Measurements from ENCODE around the gene UGCG. TPM values are rescaled to one million over a fixed set of nuclear protein-coding genes. Genes with fewer than 3 reads are reported as not detected.
A peak's percentile ranks its signal among the peaks of the same experiment; 100 is the strongest.
"Not testable (repeated sequence)": the region's sequence is repeated elsewhere in the genome, so short reads cannot be mapped to it uniquely, and the experiment has no call there.

Gene UGCG
- total RNA-seq, 1 experiment from 2014 or later = 250 TPM

- DNase-seq (ENCODE audit: low read depth) = peak; percentile 95
Measured at GRCh38 chr9:111952559-111952958, 55.9 kb downstream of the UGCG start.

GRCh38 chr9:111953444-111953843 is 56.8 kb downstream of the UGCG start:
- no peak for DNase-seq (ENCODE audit: low read depth)

- no peak for DNase-seq (ENCODE audit: low read depth)
Measured at GRCh38 chr9:111955048-111955447, 58.4 kb downstream of the UGCG start.

- DNase-seq (ENCODE audit: low read depth) = peak; percentile 97
Measured at GRCh38 chr9:111957856-111958631, 61.4 kb downstream of the UGCG start.

DNA sequence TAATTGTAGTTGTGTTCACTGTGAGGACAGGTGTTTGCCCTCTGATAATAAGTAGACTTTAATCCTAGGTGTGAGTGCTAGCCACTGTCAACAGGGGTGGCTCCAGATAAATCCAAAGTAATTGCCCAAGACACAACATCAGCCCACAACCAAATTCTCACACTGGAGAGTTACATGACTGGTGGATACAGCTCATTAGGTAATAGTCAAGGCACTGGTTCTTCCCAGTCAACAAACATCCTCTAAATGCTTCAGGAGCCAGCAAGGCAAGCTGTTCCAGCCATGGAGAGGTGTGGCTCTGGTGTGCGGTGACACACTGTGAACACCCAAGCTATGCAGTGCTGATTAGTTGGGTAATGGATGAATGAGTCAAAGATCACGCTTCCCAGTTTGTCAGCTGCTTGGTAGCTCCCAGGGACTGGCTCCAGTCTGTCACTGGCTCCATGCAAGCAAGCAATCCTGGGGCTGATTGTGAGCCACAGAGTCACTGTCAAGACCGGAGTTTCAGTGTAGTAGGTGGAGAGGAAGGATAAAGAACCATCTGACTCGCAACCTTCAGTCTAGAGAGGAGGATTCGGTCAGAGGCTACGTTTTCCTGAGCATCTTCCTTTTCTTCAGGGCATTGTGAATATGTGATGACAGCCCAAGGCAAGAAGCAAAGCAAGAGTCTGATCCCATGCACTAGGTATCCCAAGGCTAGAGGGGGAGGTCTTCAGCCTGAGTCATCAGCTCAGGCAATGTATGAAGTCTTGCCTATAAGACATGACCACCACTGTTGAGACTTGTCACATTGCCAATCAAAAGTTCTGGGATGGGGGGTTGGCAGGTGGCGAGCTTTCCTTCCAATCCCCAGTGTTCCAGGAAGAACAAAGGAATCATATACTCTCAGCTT is 63.1 kb downstream of the UGCG start:
- DNase-seq (ENCODE audit: low read depth) = peak; percentile 98

DNA sequence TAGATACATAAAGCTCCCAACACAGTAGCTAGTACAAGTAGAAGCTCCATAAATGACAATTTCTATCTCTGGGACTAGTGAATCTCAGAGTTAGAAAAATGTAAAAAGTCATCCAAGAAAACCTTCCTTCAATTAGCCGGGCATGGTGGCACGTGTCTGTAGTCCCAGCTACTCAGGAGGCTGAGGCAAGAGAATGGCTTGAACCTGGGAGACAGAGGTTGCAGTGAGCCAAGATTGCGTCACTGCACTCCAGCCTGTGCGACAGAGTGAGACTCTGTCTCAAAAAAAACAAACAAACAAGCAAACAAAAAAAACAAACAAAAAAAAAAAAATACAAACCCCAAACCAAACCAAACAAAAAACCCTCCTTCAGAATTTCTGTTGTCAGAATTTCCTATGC is 63.9 kb downstream of the UGCG start:
- DNase-seq (ENCODE audit: low read depth) = not testable (repeated sequence)

GRCh38 chr9:111961009-111961408 is 64.4 kb downstream of the UGCG start:
- DNase-seq (ENCODE audit: low read depth) = peak; percentile 86

GRCh38 chr9:111961575-111961974 is 65.0 kb downstream of the UGCG start:
- peak; percentile 93 for DNase-seq (ENCODE audit: low read depth)

DNA sequence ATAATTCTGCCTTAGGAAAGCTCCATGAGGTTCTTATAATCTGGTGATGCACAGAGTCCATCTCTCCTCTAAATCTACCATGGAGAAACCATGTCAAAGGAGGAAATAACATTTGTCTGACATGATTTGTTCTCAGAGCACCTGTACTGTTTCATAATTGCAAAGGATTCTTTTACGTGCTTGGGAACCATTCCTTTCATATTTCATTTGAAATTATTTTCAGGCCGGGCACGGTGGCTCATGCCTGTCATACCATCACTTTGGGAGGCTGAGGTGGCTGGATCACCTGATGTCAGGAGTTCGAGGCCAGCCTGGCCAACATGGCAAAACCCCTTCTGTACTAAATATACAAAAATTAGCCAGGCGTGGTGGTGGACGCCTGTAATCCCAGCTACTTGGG is 65.4 kb downstream of the UGCG start:
- DNase-seq (ENCODE audit: low read depth) = no peak

GRCh38 chr9:111963995-111964394 is 67.4 kb downstream of the UGCG start:
- DNase-seq (ENCODE audit: low read depth) = no peak

GRCh38 chr9:111965566-111966019 is 69.0 kb downstream of the UGCG start:
- peak; percentile 96 for DNase-seq (ENCODE audit: low read depth)

DNA sequence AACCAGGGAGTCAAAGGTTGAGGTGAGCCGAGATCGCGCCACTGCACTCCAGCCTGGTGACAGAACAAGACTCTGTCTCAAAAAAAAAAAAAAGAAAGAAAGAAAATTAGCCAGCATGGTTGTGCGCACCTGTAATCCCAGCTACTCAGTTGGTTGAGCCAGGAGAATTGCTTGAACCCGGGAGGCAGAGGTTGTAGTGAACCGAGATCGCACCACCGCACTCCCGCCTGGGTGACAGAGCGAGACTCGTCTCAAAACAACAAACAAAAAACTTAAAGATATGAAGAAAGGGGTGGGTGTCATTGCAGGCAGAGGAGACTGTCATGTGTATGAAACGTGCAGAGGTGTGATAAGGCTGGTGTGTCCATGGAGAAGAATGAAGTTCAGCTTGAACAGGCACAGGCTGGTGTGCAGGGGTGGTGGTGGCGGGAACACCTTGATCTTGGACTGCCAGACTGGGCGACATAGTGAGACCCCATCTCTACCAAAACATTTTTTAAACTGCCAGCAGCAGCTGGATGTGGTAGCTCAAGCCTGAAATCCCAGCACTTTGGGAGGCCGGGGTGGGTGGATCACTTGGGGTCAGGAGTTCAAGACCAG is 69.6 kb downstream of the UGCG start:
- DNase-seq (ENCODE audit: low read depth) = no peak

- DNase-seq (ENCODE audit: low read depth) = peak; percentile 59
Measured at GRCh38 chr9:111966861-111967291, 70.3 kb downstream of the UGCG start.

DNA sequence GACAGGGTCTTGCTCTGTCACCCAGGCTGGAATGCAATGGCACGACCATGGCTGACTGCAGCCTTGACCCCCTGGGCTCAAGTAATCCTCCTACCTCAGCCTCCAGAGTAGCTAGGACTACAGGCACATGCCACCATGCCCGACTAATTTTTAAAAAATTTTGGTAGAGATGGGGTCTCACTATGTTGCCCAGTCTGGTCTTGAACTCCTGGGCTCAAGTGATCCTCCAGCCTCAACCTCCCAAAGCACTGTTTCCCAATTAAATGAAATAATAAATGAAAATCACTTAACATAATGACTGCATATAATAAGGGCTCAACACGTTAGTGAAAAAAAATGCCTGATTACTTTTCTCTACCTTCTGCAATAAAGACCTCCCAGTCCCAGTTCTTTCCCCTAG is 71.0 kb downstream of the UGCG start:
- DNase-seq (ENCODE audit: low read depth) = no peak

DNA sequence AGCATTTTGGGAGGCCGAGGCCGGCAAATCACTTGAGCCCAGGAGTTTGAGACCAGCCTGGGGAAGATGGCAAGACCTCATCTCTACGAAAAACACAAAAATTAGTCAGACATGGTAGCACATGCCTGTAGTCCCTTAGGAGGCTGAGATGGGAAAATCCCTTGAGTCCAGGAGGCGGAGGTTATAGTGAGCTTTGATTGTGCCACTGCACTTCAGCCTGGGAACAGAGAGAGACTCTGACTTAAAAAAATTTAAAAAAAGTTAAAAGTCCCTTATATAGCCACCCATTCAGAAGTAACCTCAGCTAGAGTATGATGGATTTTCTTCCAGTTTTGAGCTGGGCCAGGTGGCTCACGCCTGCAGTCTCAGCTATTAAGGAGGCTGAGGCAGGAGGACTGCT is 72.4 kb downstream of the UGCG start:
- peak; percentile 82 for DNase-seq (ENCODE audit: low read depth)

DNA sequence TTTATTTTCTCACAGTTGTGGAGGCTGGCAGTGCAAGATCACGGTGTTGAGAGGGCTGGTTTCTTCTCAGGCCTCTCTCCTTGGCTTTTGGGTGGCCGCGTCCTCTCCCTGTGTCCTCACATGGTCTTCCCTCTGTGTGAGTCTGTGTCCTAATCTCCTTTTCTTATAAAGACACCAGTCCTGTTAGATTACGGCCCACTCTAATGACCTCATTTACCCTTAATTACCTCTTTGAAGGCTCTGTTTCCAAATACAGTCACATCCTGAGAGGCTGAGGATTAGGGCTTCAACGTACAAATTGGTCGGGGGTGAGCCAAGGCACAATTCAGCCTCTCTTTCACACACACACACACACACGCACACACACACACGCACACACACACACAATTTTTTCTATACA is 73.0 kb downstream of the UGCG start:
- peak; percentile 45 for DNase-seq (ENCODE audit: low read depth)

- DNase-seq (ENCODE audit: low read depth) = no peak
Measured at GRCh38 chr9:111970827-111971226, 74.2 kb downstream of the UGCG start.

GRCh38 chr9:111974092-111974681 is 77.6 kb downstream of the UGCG start:
- peak; percentile 69 for DNase-seq (ENCODE audit: low read depth)

DNA sequence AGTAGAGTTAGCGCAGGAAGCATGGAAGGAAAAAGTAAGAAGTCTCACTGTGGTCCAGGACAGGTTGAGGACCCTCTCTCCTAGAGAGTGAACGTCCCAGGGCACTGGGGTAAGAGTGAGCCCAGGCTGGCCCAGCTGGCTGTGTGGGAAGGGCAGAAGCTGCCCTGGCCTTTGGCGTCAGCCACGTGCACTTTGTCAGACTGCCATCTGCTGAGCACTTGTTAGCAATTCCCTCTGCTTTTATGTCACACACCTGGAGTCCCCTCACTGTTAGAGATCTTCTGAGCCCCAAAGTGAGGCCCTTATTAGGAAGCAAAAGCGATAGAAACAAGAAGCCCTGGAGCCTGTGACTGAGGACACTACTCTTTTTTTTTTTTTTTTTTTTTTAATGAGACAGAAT is 79.1 kb downstream of the UGCG start:
- no peak for DNase-seq (ENCODE audit: low read depth)

GRCh38 chr9:111978616-111979015 is 82.0 kb downstream of the UGCG start:
- no peak for DNase-seq (ENCODE audit: low read depth)

DNA sequence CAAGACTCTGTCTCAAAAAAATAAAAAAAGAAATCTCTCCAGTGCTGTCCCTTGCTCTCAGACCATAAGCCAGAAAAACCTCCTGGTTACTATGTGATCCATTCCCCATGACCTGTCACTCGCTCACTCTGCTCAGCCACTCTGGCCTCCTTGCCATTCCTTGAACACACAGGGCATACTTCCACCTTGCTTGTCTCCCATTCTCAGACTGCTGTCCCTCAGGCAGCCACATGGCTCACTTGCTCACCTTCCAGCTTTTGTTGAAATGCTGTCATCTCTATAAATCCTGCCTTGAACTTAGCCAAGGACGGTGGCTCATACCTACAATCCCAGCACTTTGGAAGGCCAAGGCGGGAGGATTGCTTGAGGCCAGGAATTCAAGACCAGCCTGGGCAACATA is 82.9 kb downstream of the UGCG start:
- DNase-seq (ENCODE audit: low read depth) = no peak

- DNase-seq (ENCODE audit: low read depth) = no peak
Measured at GRCh38 chr9:111980398-111980797, 83.8 kb downstream of the UGCG start.
